ENCODE results near the gene RD3L.

Gene RD3L

GRCh38 chr14:103910984-103911383 lies 31.3 kb downstream of the RD3L start:
- DNase-seq (ENCODE audit: low spot score), result no peak
- TF ChIP-seq CTCF (IDR thresholded peaks at IDR 0.05; ENCODE audit: extremely low read depth, missing control alignments), result no peak

DNA sequence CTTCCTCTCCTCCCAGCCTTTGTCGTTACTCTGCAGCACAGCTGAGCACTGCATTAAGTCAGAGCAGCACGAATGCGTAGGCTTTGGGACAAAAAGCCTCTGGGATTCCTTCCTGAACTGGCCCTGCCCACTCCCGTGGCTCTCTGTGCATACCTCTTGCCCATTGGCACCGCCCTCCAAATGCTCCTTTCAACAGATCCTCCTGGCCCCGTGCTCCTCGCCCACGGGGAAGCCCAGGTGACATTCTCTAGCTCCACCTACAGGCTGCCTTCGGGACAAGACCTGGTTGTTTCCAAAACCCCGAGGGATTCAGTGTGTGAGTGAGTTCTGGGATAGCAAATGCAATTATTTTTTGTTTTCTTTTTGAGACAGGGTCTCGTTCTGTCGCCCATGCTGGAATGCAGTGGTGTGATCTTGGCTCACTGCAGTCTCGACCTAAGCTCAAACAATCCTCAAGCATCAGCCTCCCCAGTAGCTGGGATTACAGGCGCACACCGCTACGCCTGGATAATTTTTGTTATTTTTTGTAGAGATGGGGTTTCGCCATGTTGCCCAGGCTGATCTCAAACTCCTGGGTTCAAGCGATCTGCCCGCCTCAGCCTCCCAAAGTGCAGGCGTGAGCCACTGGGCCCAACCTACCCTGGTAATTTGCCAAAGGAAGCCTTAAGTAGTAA lies 31.9 kb downstream of the RD3L start:
- peak; percentile 46 for TF ChIP-seq CTCF (IDR thresholded peaks at IDR 0.05; ENCODE audit: extremely low read depth, missing control alignments)

GRCh38 chr14:103909531-103910261 lies 32.6 kb downstream of the RD3L start:
- DNase-seq (ENCODE audit: low spot score), result no peak
- no peak for TF ChIP-seq CTCF (IDR thresholded peaks at IDR 0.05; ENCODE audit: extremely low read depth, missing control alignments)

More for the DNA sequence above, 31.9 kb downstream of the RD3L start:
- peak; percentile 81 for DNase-seq (ENCODE audit: low spot score)

DNA sequence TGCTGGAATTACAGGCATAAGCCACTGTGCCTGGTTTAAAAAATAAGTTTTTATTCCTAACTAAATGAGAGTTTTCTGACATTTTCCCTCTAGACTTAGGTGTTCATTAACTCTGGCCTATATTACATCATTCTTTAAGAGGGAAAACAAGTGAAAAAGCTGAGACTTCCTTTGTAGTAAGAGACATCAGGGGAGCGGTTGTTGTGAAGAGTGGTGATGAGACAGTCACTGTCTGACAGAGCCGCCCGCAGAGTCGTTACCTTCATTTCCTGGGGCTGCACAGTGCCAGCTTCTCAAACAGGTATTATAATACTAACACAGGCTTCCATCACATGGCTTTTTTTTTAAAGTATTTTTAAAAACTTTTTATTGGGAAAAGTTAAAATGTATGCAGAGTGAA lies 33.7 kb downstream of the RD3L start:
- no peak for DNase-seq (ENCODE audit: low spot score)

GRCh38 chr14:103905842-103906456 lies 36.4 kb downstream of the RD3L start:
- DNase-seq (ENCODE audit: low spot score), result no peak
- TF ChIP-seq CTCF (IDR thresholded peaks at IDR 0.05; ENCODE audit: extremely low read depth, missing control alignments), result peak; percentile 7

More for the DNA sequence above, 33.7 kb downstream of the RD3L start:
- TF ChIP-seq CTCF (IDR thresholded peaks at IDR 0.05; ENCODE audit: extremely low read depth, missing control alignments), result no peak

DNA sequence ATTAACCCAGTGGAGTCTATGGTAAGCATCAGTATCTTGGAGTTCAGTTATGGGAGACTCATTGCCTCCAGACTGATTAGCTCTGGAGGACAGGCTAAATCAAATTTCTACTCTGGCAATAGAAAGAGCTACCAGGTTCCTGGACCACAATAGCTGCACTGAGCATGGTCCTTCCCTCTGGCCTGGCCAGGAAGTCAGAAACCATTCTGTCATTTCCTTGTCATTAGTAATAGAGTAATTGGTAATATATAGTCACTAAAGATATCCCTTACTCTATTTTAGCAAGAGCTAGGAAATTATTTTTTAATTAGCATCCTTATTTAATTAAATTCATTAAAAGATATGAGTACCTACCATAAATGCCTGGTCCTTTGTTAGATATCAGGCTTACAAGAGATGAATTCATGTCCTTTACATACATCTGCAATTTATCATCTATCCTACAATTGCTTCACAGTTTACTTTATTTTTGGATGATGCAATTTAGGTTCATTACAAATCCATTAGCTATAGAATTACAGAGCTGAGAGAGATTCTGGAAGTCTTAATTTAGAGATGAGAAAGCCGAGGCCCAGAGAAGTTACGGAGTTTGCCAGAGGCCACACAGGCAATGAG lies 37.7 kb downstream of the RD3L start:
- no peak for TF ChIP-seq CTCF (IDR thresholded peaks at IDR 0.05; ENCODE audit: extremely low read depth, missing control alignments)
- no peak for DNase-seq (ENCODE audit: low spot score)

GRCh38 chr14:103899833-103900232 lies 42.5 kb downstream of the RD3L start:
- TF ChIP-seq CTCF (IDR thresholded peaks at IDR 0.05; ENCODE audit: extremely low read depth, missing control alignments), result no peak
- no peak for DNase-seq (ENCODE audit: low spot score)

Data from GM20000 (cell line).